HG03039 (cell line): ENCODE data around the gene SNX3.

ENCODE experiments used
- ATAC-seq: cut with Tn5 transposase; IDR thresholded peaks from one replicate; pipeline ENCODE4 v1.9.1; 2021; ENCODE audit warnings: mild to moderate bottlenecking, moderate library complexity; ENCODE audit not compliant: unreplicated experiment

Gene SNX3

DNA sequence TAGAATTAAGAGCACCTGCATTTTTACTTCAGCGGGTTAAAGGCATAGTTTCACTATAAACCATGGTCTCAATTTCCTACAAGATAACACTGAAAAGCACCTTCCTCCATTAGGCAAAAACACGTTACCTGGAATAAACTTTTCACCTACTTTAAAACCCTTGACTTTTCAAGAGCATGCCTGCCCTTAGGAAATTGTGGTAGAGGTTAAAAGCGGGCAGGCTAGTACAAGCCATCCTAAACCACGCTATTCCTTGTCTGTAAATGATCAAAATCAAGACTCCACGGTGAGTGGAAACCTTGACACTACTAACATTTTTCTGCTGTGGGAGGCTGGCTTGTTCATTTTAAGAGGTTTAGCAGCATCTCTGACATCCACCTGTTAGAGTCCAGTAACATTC, 51.1 kb downstream of the SNX3 start:
- no peak for ATAC-seq

DNA sequence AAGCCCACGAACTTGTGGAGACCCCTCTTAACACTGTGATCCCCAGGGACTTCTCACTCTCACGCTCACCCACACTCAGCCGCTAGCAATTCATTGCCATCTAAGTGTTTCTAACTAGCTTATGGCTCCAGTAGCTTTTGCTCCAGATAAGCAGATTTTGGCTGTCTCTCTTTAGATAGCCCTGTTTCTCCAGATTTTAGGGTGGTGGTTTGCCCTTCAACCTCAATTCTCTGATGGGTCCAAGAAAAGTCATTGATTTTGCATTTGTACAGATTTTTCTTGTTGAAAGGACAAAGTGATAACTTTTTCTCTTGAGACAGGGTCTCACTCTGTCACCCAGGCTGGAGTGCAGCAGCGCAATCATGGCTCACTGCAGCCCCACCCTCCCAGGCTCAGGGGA, 53.8 kb downstream of the SNX3 start:
- no peak for ATAC-seq

DNA sequence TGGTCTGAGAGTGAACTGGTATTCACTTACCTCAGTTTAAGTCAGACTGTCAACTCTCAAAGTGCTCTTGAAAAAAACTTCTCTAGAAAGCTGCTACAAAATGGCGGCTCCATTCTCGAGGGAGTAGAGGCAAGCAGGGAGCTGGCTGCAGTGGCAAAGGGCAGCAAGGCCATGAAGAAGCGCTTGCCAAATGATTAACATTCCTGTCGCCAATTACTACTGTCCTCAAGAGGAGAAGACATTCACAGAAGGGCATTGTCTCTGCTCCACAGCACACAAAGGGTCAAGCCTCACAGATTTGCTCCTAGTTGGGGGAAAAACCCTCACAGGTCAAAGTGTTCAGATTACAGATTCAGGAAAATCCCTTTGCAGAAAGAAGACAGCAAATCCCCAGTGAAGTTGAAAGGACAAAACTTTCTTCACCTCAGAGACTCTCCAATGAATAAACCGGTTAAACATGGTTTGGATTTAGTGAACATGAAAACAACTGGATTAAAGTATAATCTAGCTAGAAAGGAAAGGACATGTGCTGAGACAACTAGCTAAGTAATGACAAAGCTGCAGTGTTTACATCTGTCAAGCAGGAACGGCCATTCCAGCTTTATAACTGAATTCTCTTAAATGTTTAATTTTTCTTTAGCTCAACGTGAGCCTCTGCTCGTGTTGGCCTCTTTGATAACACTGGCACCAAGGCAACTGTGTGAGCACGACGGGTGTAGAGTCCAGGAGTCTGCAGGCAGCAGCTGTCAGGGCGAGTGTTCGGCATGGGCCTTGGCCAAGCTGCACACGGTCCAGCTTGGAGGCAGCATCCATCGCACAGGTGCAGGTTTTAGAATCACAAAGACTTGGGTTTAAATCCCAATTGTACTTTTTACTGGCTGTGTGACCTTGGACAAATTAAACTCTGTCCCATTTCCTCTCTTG, 57.4 kb downstream of the SNX3 start:
- ATAC-seq = no peak

DNA sequence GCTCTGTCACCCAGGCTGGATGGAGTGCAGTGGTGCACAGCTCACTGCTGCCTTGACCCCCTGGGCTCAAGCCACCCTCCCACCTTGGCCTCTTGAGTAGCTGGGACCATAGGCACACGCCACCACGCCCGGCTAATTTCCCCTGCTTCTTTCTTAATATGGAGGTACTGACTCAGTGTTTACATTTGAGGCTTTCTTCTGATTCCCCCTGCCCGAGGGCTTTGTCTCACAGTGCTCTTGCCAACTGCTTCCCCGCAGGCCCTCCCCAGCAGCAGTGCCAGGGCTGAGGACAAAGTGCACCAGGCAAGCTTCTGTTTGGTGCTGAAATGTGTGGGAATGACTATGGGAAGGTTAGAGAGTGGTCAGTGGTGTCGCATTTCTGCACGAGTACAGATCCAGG, 60.2 kb downstream of the SNX3 start:
- ATAC-seq = no peak

DNA sequence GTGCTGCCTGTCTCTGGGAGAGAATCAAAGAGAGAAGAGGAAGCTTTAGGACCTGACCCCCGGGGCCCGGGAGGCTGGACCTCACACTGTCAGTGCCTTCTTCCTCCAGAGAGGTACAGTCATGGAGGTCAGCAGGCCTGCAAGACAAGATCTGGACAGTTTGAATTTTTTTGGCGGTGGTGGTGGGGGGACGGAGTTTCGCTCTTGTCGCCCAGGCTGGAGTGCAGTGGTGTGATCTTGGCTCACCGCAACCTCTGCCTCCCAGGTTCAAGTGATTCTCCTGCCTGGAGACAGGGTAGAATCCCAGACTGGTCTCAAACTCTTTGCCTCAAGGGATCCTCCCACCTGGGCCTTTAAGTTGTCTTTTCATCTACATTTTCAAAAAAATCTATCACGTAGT, 60.7 kb downstream of the SNX3 start:
- ATAC-seq = no peak

DNA sequence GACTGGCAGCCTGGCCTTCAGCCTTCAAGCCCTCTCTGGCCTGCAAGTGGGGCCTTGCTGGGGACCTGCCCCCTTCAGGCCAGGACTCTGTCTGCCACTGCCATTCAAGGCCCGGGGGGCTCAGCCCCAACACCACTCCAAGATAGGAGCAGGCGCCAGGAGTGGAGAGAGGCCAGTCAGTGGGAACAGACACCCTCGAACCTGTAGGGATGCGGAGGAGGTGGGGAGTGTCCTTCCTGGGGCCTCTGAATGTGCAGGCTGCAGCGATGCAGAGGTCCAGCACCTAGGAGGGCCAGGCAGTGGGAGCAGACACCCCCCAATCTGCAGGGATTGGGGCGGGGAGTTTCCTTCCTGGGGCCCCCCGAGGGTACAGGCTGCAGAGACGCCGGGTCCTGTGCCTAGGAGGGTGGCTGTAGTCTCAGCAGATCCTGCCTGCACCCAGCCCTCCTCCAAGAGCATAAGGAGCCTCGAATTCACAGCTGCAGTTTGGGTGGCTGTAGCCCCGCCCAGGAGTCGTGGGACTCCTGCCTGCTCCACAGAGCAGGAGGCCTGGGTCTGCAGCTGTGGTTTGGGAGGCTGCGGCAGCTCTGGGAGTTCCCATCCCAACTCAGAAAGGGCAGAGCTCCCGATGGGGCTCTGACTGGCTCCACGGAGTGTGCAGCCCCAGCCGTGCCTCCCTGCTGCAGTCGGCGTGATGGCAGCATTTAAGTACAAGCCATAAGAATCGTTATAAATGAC, 61.9 kb downstream of the SNX3 start:
- no peak for ATAC-seq

DNA sequence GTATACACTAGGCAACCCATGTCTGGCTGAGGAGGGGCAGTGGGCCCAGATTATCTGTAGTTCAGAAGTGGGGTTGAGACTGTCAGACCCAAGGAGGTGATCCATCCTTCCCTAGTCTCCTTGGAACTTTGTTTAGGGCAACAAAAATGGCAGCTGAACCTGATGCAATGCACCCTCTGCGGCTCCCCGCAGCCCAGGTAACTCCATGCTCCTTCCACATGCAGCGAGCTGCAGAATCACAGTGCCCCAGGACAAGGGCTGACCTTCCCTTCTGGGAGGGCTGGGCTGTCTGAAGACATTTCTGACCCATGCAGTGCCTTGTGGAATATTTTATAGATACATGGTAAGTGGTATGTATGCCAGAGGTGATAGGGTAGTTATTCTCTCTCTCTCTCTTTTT, 65.6 kb downstream of the SNX3 start:
- no peak for ATAC-seq

DNA sequence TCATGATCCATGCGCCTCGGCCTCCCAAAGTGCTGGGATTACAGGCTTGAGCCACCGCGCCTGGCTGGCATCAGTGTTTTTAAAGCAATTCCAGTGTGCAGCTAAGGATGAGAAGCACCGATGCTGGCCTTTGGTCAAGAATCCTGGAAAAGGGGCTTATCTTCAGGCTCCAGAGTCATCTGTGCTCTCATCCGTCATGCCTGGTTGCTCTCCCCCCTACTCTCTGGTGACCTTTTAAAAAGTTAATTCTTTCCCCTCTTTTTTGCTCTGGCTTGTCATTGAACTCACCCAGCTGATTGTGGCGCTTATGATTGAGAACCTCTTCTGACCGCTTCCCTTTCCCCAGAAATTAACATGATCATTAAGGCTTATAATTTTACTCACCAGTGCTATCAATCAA, 66.3 kb downstream of the SNX3 start:
- ATAC-seq = no peak

DNA sequence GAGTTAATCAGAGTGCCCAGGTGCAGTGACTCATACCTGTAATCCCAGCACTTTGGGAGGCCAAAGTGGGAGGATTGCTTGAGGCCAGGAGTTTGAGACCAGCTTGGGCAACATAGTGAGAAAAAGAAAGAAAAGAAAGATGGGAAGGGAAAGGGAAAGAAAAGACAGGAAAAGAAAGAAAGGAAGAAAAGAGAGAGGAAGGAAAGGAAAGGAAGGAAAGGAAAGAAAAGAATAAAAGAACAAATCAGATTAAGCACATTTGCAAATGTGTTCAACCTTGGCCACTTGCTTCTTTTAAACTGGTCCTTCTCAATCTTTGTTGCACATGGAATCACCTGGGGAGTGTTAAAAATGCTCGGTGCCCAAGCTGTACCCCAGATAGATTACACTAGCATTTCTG, 67.0 kb downstream of the SNX3 start:
- ATAC-seq = no peak

DNA sequence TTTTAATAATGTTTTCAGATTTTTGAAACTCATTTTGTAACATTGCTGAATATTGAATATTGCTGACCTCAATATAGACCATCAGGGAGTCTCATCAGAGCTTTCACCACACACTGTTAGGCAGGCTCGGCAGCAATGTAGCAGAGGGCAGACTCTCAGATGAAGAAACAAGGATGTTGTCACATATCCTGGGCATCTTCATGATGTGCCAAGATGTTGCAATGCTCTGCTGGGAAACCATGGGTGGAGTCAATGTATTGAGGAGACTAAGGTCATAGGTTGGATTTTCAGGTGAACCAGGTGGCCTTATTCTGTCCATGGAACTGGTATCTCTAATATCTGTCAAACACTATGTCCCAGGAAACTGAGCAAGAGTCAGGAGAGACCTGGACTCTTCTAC, 67.7 kb downstream of the SNX3 start:
- no peak for ATAC-seq

DNA sequence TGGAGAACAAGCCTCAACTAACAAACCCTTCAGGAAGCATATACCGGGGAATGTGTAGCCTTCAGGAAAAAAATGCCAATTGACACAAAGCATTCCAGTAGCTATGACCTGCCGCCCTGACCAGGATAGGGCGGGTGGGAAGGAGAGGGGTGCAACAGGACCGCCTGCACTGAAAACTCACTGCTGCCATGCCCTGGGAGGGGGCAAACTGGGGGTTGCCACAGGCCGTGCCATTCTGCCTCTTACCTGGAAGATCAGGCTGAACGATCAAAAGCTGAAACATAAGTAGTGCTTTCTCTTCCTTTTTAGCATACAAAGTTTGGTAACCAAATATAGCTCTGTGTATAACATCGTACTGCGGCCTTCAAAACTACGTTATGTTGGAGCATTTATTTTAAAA, 73.3 kb downstream of the SNX3 start:
- no peak for ATAC-seq

DNA sequence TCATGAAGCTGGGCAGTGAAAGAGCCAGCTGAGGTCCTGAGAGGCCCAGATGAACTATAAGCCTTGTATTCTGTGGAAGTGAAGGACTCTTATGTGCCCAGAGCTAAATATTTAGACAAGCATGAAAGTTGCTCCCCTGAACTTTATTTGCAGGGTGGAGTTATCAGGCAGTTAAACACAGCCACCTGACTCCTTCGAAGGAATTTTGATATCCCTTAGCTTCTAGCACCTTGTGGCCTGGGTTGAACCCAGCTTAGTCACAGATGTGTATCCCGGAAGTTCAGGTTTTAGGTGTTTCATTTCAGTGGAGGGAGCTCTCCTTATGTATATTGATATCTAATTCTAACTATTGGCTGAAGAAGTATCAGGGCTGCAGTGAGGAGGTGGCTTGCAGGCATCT, 74.6 kb downstream of the SNX3 start:
- no peak for ATAC-seq

DNA sequence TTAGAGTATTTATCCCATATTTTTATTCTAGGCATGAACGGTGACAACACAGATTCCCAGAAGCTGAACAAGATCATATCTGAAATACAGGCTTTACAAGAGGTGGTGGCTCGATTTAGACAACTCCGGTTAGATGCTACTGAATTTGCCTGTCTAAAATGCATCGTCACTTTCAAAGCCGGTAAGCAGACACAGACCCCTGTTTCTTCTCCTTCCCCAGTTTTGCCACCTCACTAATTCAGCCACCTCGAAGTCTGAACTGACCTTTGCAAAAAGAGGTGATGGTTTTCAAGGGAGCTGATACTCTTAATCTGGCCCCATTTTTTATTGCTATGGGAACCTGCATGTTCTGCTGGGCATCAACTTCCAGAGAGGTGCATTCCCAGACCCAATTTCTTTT, 80.1 kb downstream of the SNX3 start:
- no peak for ATAC-seq

DNA sequence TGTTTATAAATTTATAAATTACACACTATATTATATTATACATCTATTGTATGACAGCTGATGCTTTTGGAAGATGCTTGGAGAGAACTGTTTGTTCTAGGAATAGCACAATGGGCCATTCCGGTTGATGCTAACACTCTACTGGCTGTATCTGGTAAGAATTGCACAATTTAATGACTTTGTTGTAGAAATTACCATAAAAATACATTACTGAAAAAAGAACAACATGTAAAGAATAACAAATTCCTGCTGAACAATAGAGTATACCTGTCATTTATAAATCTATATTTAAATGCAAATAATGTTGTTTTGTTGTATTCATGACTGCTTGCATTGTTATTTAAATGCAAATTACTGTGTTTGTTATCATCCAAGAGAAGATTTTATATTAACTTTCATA, 80.6 kb downstream of the SNX3 start:
- no peak for ATAC-seq

DNA sequence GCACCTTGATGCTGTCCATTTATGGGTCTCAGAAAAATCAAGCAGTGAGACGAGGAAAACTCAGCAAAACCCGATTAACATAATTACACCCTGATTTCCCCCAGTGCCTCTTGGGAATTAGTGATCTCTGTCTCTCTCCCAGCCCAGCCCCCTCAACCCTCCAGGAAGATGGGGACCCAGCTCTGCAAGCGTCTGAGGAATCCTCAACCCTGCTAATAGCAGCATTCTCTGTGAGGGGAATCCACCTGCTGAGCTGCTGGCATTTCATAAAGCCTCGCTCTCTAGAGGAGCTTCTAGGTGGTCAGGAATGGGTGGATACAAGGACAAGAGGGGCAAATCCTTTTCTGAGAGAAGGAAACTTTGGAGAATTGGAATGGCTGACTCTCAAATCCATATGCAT, 81.1 kb downstream of the SNX3 start:
- ATAC-seq = no peak

DNA sequence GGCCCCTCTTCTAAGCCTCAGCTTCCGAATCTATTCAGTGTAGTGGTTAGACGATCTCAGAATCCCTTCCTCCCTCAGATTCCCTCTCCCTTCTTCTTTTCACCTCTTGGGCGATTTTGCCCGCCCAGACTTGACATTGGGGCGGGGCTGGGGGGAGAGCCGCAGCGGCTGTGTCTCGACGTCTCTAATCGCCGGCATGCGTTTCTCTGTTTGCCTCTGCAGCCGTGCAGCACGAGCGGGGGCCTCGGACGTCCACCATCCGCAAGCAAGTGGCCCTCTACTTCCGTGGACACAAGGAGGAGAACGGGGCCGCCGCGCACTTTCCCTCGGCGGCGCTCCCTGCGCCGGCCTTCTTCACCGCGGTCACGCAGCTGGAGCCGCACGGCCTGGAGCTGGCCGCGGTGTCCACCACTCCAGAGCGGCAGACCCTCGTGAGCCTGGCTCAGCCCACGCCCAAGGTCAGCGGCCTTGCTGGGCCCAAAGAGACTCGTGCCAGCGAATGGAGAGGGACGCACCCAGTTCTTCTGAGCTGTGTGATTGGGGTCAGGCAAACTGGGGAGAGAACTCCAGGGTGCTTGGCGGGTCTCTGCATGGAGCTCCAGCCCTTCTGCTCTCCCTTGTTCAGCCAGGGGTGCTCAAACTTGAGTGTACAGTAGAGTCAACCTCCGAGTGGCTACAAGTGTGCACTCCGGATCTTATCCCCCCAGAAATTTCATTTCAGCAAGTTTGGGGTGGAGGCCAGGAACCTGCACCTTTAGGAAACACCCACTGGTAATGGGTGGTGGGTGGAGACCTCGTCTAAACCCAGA, 84.4 kb downstream of the SNX3 start:
- ATAC-seq = no peak

DNA sequence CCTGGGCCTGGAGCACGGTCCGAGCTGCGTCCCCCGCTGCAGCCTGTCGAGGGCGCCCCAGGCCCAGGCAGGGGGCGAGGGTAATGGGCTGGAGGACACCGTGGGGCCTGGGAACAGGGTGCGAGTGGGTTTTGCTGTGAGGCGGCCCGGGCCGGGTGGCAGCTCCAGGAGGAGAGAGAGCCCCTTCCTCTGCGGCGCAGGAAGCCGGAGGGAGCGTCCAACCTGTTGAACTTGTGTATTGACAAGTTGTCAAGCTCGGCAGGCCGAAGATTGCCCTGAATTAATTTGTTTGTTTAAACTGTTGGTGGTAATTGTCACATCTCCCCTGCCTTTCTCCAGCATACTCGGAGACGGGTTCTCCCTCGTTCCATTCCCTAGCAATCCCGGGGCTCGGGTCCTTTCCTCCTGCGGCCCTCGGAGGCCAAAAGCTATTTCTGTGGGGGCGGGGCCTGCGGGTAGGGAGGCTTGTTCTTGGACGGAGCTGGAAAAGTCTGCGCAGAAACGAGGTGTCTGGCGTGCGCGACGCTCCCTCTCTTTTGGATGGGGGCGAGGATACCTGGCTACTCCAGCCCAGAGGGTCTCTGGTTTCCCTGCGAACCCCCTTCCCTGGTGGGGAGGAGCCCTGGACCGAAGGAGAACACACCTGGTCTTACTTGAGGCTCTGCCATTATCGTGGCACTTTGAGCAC, 85.1 kb downstream of the SNX3 start:
- no peak for ATAC-seq

DNA sequence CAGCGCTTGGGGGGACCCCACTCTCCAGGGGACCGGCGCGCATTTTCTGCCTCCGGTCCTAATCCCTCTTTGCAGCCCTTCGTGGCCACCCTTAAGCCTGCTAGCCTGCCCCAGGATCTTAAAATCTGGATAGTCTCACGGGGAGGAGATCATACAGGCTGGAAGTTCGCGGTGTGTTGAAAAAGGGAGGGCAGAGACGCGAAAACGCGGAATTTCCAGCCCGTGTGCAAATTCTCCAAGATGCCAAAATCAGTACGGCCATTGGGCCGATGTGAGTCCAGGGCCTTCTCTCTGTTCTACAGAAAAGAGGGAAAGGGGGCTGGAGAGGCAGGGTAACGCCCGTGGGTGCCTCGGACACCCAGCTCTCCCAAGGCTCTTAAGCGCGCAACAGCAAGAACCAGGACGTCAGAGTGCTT, 85.7 kb downstream of the SNX3 start:
- no peak for ATAC-seq

DNA sequence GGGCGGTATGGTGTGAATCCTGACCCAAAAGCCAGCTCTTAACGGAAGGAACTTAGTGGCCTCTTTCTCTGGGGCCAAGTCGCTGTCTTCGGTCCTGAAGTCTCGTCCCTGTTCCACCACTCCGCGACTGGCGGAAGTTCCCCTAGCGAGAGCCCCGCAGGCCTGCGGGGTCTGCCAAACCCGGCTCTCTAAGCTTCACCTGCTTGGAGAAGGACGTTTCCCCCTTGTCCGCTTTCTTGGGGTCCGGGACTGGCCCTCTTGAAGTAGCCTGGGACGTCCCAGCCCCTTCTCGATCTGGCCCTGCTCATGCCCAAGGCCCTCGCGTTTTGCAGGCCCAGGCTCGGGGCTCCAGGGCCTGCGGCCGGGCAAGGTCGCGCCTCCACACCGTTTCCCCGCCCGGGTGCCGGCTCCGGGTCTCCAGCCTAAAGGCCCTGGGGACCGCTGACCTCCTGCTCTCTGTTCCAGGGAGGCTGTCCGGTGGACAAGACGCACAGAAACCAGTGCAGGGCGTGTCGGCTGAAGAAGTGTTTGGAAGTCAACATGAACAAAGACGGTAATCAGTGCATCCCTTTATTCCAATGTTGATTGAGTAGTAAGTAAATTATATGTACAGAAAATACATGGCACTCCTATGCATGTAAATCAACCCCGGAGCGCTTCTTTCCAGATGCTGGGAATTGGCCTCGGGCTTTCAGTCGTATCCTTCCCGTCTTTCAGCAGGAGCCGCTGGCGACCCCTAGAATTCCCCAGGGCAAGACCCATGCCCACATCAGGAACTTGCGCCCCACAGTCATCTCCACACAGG, 86.3 kb downstream of the SNX3 start:
- ATAC-seq = no peak

DNA sequence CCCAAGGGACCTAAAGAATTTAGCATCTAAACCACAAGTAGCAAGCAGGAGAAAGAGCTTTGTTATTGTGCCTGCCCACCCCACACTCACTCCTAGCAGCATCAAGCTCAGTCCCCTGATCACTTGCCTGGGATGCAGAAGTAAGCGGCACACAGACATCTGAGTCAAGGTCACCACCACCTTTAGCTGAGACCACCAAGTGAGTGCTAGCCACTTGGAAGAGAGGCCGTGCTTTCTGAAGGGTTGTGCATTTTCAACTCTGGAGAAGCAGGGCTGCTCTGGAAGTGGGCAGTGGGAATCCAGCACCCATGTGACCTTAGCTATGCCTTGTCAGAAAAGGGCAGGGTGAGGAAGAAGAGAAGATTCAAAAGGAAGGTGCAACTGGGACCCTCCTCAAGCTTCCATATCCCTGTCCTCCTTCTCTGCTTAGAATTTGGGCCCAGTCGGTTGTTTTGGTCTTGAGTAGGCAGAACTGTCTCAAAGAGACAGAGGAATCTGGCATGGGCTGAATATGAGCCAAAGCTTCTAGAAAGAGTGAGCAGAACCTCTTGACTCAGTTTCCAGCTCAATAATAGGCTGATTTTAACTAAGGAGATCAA, 88.8 kb downstream of the SNX3 start:
- no peak for ATAC-seq
